Skeletal muscle tissue (tissue), 4 donors: ENCODE data around the gene CACNA2D3. TPM values are rescaled to one million over a fixed set of nuclear protein-coding genes. Genes with fewer than 3 reads are reported as not detected.

ENCODE experiments used
- H3K27ac ChIP-seq: one replicate; pipeline ENCODE4 v1.7.0; 2013; ENCODE audit warnings: mild to moderate bottlenecking, low read depth, low read length, inconsistent platforms
- H3K27me3 ChIP-seq, 3 donors: one replicate each; pipeline ENCODE4 v1.7.0; 2013; ENCODE audit warnings: low read length in 3 of 3; ENCODE audit not compliant: control insufficient read depth in 3 of 3, insufficient read depth in 3 of 3
- H3K36me3 ChIP-seq, 3 donors: one replicate each; pipeline ENCODE4 v1.7.0; 2013; ENCODE audit warnings: low read length in 3 of 3; ENCODE audit not compliant: control insufficient read depth in 3 of 3, insufficient read depth in 3 of 3
- H3K4me1 ChIP-seq, 3 donors: one replicate each; pipeline ENCODE4 v1.7.0; 2013; ENCODE audit warnings: low read length in 3 of 3, mild to moderate bottlenecking in 3 of 3; ENCODE audit not compliant: control insufficient read depth in 3 of 3, insufficient read depth in 3 of 3
- H3K4me3 ChIP-seq, 3 donors: one replicate each; pipeline ENCODE4 v1.7.0; 2013; ENCODE audit warnings: low read length in 3 of 3
- H3K9ac ChIP-seq, 3 donors: one replicate each; pipeline ENCODE4 v1.7.0; 2013; ENCODE audit warnings: low read length in 3 of 3, mild to moderate bottlenecking in 3 of 3, moderate library complexity in 2 of 3, low read depth in 1 of 3
- H3K9me3 ChIP-seq, 3 donors: one replicate each; pipeline ENCODE4 v1.7.0; 2013; ENCODE audit warnings: low read length in 3 of 3; ENCODE audit not compliant: control insufficient read depth in 3 of 3
- total RNA-seq: library from RNA; depleted of rRNA; stranded (reverse); fragments of >200 nt; gene quantifications from one replicate; pipeline ENCODE4 v1.2.3, GENCODE V29; 2014
- donor health status: Osteomylitis.

Gene CACNA2D3
- total RNA-seq, 1 donor from 2014 or later = 3.1 TPM

DNA sequence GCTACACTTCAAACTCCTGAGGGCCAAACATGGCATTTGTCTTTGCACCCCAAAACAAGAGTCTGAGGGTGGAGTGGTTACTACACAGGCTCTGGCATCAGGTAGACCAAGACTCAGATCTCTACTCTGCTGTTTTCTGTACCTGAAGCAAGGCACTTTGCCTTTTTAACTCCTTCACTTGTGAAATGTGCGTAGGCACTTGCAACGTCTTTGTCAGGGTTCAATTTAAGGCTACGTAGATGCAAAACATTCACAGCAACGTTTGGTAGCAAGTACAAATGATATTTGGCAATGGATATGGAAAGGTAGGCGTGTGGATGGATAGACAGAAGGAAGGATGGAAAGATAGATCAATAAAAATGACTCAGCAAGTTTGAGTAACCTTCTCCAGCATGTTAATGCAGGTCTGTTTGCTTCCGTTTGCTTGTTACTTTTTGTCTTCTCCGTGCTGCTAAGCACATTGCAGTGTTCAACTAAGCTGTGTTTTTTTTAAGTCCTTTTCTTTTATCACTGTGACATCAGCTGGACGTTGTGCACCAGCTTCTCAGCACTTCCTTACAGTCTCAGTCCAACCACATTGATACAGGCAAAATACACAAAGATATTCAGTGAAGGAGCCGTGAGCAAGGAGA is 704.8 kb downstream of the CACNA2D3 start:
- Histone ChIP-seq H3K4me3 (no peak overlapping the region), H3K36me3 (no peaks in the 10 kb centered on the region), H3K9ac (no peak overlapping the region), H3K27ac (no peak overlapping the region), H3K27me3 (no peaks in the 10 kb centered on the region), H3K9me3 (no peaks in the 10 kb centered on the region), H3K4me1 (peaks cover 3 to 9% (median 6%) of the 10 kb centered on the region in 3 donors)

DNA sequence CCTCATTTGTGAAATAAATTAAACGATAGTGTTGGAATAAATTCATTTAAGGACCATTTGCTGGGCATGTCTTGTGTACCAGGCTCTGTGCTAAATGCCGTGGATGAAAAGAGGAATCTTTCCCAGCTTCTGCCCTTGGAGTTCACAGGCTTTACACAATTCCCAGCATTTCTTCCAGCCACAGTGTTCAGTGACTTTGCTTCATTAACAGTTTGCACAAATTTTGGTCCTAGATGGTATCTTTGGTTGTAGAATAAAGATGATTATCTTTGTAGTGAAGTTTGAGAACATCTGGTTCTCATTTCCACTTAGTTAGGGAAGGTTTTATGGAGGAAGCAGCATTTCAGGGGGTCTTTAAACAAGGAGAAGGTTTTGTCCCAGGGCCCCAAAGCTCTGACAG is 705.4 kb downstream of the CACNA2D3 start:
- H3K9me3 ChIP-seq = no peaks in the 10 kb centered on the region
- H3K36me3 ChIP-seq = no peaks in the 10 kb centered on the region
- no peak overlapping the region for H3K27ac ChIP-seq
- no peak overlapping the region for H3K9ac ChIP-seq
- peaks cover 0 to 5% (median 4%) of the 10 kb centered on the region in 3 donors for H3K4me1 ChIP-seq
- no peaks in the 10 kb centered on the region for H3K27me3 ChIP-seq
- no peak overlapping the region for H3K4me3 ChIP-seq

DNA sequence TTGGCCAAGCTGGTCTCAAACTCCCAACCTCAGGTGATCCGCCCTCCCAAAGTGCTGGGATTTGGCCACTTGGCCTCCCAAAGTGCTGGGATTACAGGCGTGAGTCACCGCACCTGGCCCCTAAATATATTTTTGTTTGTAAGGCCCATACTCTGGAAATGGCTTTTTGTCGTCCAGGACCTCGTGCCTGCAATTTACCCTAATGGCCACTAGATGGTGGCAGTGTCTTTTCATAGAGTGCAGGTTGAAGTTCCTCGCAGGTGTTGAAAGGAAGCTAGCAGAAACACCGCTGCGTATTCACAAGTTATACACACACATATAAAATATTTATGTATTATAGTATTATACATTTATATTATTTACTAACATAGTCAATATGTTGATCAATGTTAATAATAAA is 708.3 kb downstream of the CACNA2D3 start:
- Histone ChIP-seq H3K27ac (no peak overlapping the region), H3K36me3 (no peaks in the 10 kb centered on the region), H3K4me3 (no peak overlapping the region), H3K4me1 (peaks cover 0 to 5% (median 4%) of the 10 kb centered on the region in 3 donors), H3K9ac (no peak overlapping the region), H3K27me3 (no peaks in the 10 kb centered on the region), H3K9me3 (no peaks in the 10 kb centered on the region)

DNA sequence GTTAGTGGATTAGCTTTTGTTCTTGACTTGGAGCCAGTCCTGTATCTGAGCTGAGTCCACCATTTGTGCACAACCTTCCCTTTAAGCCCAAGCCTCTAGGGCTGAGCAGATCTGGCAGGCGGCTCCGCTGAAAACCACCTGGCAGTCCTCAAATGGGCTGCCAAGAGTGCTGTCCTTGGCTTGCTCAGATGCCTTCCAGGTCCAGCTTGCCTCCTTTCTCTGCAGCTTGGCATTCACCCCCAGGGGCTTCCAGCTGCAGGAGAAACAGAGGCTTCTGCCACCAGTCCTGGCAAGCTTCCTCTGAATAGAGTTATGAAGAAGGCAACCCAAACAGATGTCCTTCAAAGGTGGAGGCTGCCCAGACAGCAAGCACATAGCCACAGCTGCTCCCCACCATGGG is 708.8 kb downstream of the CACNA2D3 start:
- Histone ChIP-seq H3K4me3 (no peak overlapping the region), H3K27ac (no peak overlapping the region), H3K36me3 (no peaks in the 10 kb centered on the region), H3K4me1 (peaks cover 0 to 4% (median 2%) of the 10 kb centered on the region in 3 donors), H3K9me3 (no peaks in the 10 kb centered on the region), H3K27me3 (no peaks in the 10 kb centered on the region), H3K9ac (no peak overlapping the region)

DNA sequence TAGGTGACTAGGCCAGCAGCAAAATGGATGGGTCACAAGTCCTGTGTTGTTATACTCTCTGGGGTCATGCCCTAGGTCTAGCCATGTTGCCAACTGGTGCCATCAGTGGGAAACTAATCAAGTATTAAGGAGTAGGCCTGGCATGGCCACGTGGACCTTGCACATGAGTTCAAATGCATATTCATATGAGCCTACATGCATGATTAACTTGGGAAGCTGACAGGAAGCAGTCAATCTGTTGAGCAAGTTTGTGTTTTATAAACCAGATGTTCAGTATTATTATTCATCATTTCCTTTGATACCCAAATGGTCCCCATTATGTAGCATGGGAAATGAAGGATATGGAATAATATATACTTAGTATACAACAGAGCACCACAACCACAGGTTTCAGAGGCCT is 710.5 kb downstream of the CACNA2D3 start:
- no peaks in the 10 kb centered on the region for H3K36me3 ChIP-seq
- no peaks in the 10 kb centered on the region for H3K4me1 ChIP-seq
- no peaks in the 10 kb centered on the region for H3K27me3 ChIP-seq
- H3K4me3 ChIP-seq = no peak overlapping the region
- no peaks in the 10 kb centered on the region for H3K9me3 ChIP-seq
- no peak overlapping the region for H3K27ac ChIP-seq
- no peak overlapping the region for H3K9ac ChIP-seq

DNA sequence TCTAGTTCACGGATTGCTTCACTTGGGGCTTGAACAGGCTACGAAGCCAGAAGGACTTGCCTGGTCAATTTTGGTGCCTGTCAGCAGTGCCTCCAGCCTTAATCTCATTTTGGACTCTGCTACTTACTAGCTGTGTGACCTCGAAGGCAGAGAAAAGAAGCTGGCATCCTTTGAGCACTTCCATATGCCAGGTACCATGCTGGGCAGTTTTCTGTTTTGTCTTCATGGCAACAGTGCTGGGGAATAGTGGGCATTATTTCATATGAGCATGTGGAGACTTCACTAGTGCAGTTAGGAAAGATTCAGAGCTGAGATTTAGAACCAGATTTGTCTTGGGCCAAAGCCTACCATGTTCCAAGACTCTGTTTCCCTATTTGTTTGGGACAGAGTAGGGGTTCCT is 713.3 kb downstream of the CACNA2D3 start:
- Histone ChIP-seq H3K9ac (no peak overlapping the region), H3K36me3 (no peaks in the 10 kb centered on the region), H3K4me3 (no peak overlapping the region), H3K27me3 (no peaks in the 10 kb centered on the region), H3K4me1 (no peaks in the 10 kb centered on the region), H3K9me3 (no peaks in the 10 kb centered on the region), H3K27ac (no peak overlapping the region)

DNA sequence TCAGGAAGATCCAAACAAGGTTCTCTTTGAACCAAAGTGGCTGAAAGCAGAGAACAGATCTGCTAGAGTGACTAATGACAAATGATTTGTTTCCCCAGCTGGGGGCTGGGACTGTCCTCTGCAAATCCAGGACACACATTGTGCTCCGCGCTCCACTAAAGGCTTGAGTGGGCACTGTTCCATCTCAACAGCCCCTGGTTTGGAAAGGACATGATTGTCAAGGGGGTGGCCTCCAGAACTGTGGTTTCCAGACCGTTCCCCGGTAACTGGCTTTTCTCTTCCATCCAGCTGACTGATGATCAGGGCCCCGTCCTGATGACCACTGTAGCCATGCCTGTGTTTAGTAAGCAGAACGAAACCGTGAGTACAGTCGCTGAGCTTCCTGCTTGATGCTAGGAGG is 714.5 kb downstream of the CACNA2D3 start:
- Histone ChIP-seq H3K4me1 (no peaks in the 10 kb centered on the region), H3K9ac (no peak overlapping the region), H3K27ac (no peak overlapping the region), H3K27me3 (no peaks in the 10 kb centered on the region), H3K9me3 (no peaks in the 10 kb centered on the region), H3K36me3 (no peaks in the 10 kb centered on the region), H3K4me3 (no peak overlapping the region)

DNA sequence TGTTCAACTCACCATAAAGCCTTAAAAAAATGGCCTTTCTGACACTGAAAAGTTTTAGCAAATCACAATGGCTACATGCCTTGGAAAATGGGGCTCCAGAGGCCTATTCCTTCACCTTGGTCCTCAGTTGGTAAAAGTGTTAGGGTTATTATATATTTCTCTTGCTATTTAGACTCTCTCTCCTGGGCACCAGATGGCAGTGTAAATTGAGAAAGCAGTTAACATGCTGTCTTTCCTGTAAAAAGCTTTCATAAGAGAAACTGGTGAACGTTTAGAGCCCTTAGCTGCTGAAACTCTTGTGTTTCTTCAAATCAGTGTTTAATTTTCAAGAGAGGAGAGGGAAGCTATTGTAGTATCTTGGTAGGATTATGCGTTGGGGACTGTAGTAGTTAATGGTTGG is 715.6 kb downstream of the CACNA2D3 start:
- Histone ChIP-seq H3K36me3 (no peaks in the 10 kb centered on the region), H3K27ac (no peak overlapping the region), H3K4me1 (no peaks in the 10 kb centered on the region), H3K9ac (no peak overlapping the region), H3K4me3 (no peak overlapping the region), H3K9me3 (no peaks in the 10 kb centered on the region), H3K27me3 (no peaks in the 10 kb centered on the region)

DNA sequence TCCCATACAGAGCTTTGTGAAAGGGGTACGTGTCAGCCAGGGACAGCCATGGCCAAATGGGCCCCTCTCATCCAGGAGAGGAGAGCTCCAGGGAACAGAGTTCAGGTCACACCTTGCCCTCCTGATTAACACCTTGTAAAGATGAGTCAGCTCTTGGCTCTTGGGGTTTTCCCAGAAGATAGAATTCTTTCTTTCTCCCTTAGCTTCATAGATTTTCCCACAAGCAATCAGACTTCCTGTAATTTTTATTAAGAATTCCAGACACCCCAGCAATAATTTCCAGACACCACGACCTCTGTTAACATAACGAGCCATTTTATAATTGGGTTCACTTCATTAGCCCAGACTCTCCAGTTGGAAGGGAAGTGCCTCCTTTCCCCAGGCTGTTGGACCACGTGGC is 719.1 kb downstream of the CACNA2D3 start:
- H3K4me3 ChIP-seq = no peak overlapping the region
- H3K27me3 ChIP-seq = no peaks in the 10 kb centered on the region
- H3K36me3 ChIP-seq = no peaks in the 10 kb centered on the region
- no peaks in the 10 kb centered on the region for H3K9me3 ChIP-seq
- no peak overlapping the region for H3K9ac ChIP-seq
- H3K4me1 ChIP-seq = no peaks in the 10 kb centered on the region
- H3K27ac ChIP-seq = no peak overlapping the region

DNA sequence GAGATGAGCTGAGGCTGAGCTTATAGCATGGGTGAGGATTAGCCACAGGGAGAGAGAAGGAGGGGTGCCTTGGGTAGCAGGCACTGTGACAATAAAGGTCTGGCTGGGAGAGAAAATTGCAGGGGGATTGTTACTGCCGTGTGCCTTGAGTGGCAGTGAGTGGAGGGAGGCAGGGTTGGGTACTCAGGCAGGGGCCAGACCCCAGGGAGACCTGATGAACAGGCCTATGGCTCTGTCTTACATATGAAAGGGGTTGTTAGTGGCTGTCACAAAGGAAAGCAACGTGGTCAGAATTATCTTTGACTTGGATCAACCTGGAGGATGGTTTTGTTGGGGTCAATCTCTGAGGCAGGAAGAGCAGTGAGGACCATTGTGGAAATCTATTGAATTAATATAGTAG is 721.0 kb downstream of the CACNA2D3 start:
- Histone ChIP-seq H3K4me1 (no peaks in the 10 kb centered on the region), H3K9me3 (no peaks in the 10 kb centered on the region), H3K27me3 (no peaks in the 10 kb centered on the region), H3K9ac (no peak overlapping the region), H3K36me3 (no peaks in the 10 kb centered on the region), H3K27ac (no peak overlapping the region), H3K4me3 (no peak overlapping the region)
